ENCODE results near the gene OR10A5. TPM values are rescaled to one million over a fixed set of nuclear protein-coding genes. Genes with fewer than 3 reads are reported as not detected.

Gene OR10A5
- total and polyA plus RNA-seq, 7 donors, result not detected

GRCh38 chr11:6894097-6894496, 48.6 kb downstream of the OR10A5 start:
- no peak overlapping the region for H3K4me3 ChIP-seq
- H3K27ac ChIP-seq, result no peak overlapping the region
- no peaks in the 10 kb centered on the region for H3K36me3 ChIP-seq
- no peak for DNase-seq
- intact Hi-C loops (cut with DNase I), result no loop called here
- TF ChIP-seq EP300 (IDR thresholded peaks at IDR 0.05) (no peak), POLR2AphosphoS5 (IDR thresholded peaks at IDR 0.05) (no peak), POLR2A (IDR thresholded peaks at IDR 0.05) (no peak)
- TF ChIP-seq, protein P1, sequence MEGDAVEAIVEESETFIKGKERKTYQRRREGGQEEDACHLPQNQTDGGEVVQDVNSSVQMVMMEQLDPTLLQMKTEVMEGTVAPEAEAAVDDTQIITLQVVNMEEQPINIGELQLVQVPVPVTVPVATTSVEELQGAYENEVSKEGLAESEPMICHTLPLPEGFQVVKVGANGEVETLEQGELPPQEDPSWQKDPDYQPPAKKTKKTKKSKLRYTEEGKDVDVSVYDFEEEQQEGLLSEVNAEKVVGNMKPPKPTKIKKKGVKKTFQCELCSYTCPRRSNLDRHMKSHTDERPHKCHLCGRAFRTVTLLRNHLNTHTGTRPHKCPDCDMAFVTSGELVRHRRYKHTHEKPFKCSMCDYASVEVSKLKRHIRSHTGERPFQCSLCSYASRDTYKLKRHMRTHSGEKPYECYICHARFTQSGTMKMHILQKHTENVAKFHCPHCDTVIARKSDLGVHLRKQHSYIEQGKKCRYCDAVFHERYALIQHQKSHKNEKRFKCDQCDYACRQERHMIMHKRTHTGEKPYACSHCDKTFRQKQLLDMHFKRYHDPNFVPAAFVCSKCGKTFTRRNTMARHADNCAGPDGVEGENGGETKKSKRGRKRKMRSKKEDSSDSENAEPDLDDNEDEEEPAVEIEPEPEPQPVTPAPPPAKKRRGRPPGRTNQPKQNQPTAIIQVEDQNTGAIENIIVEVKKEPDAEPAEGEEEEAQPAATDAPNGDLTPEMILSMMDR (IDR thresholded peaks at IDR 0.05), result no peak
- no peaks in the 10 kb centered on the region for H3K9me3 ChIP-seq
- no peaks in the 10 kb centered on the region for H3K27me3 ChIP-seq
- no peaks in the 10 kb centered on the region for H3K4me1 ChIP-seq

DNA sequence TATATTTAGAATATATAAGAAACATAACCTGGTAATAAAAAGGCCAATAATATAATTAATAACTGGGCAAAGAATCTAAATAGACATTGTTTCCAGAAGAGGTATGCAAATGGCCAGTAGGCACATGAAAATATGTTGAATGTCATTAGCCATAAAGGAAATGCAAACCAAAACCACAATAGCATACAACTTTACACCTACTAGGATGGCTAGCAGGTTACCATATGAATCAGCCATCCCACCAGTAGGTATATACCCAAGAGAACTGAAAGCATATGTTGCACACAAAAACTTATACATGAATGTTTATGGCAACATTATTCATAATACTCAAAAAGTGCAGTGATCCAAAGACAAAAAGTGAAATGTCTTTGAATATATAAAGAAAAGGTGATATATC, 49.5 kb downstream of the OR10A5 start:
- H3K9me3 ChIP-seq, result no peaks in the 10 kb centered on the region
- no peaks in the 10 kb centered on the region for H3K4me1 ChIP-seq
- intact Hi-C loops (cut with DNase I), result no loop called here
- H3K27me3 ChIP-seq, result no peaks in the 10 kb centered on the region
- TF ChIP-seq POLR2AphosphoS5 (IDR thresholded peaks at IDR 0.05) (no peak), POLR2A (IDR thresholded peaks at IDR 0.05) (no peak)
- DNase-seq, result no peak
- no peaks in the 10 kb centered on the region for H3K36me3 ChIP-seq
- no peak overlapping the region for H3K4me3 ChIP-seq
- H3K27ac ChIP-seq, result no peak overlapping the region

Other genes with a start within 250 kb of the OR10A5 start
- gene RRP8, start 242.1 kb upstream of the OR10A5 start, total RNA-seq, result 10 to 100 TPM; 20.7 to 23.2 (median 21.7) TPM
- gene RRP8, start 242.1 kb upstream of the OR10A5 start, polyA plus RNA-seq, result 10 to 100 TPM; 10.2 to 15.8 (median 12.3) TPM
- 100 to 1,000 TPM; 450 to 607 (median 548) TPM for gene ILK, start 241.9 kb upstream of the OR10A5 start, total RNA-seq
- 100 to 1,000 TPM in 2 of 3 donors, 10 to 100 TPM in 1; 93.7 to 117 (median 100) TPM for gene ILK, start 241.9 kb upstream of the OR10A5 start, polyA plus RNA-seq
- gene TAF10, start 233.5 kb upstream of the OR10A5 start, total RNA-seq, result 10 to 100 TPM; 33.2 to 60.0 (median 49.0) TPM
- gene TAF10, start 233.5 kb upstream of the OR10A5 start, polyA plus RNA-seq, result 100 to 1,000 TPM in 2 of 3 donors, 10 to 100 TPM in 1; 67.6 to 148 (median 129) TPM
- gene TPP1, start 226.3 kb upstream of the OR10A5 start, total RNA-seq, result 10 to 100 TPM; 39.8 to 58.8 (median 45.9) TPM
- gene TPP1, start 226.3 kb upstream of the OR10A5 start, polyA plus RNA-seq, result 10 to 100 TPM; 13.2 to 60.3 (median 55.5) TPM
- 10 to 100 TPM; 21.7 to 57.1 (median 32.2) TPM for gene DCHS1, start 189.9 kb upstream of the OR10A5 start, total RNA-seq
- gene DCHS1, start 189.9 kb upstream of the OR10A5 start, polyA plus RNA-seq, result 1 to 10 TPM in 1 of 3 donors, under 1 TPM in 2; under 0.01 to 6.3 (median 0.46) TPM
- 10 to 100 TPM; 18.3 to 97.5 (median 20.1) TPM for gene MRPL17, start 162.3 kb upstream of the OR10A5 start, total RNA-seq
- 10 to 100 TPM; 23.4 to 51.1 (median 28.9) TPM for gene MRPL17, start 162.3 kb upstream of the OR10A5 start, polyA plus RNA-seq
- gene OR2AG2, start 73.7 kb upstream of the OR10A5 start, total RNA-seq, result under 1 TPM in 2 of 4 donors, not detected in 2; 0.28 to 0.41 TPM
- under 1 TPM in 1 of 3 donors, not detected in 2; 0.06 TPM for gene OR2AG2, start 73.7 kb upstream of the OR10A5 start, polyA plus RNA-seq
- not detected for gene OR2AG1, start 62.7 kb upstream of the OR10A5 start, total RNA-seq
- gene OR2AG1, start 62.7 kb upstream of the OR10A5 start, polyA plus RNA-seq, result not detected
- gene OR6A2, start 46.0 kb upstream of the OR10A5 start, total RNA-seq, result under 1 TPM in 2 of 4 donors, not detected in 2; 0.14 to 0.28 TPM
- under 1 TPM in 1 of 3 donors, not detected in 2; 0.06 TPM for gene OR6A2, start 46.0 kb upstream of the OR10A5 start, polyA plus RNA-seq
- not detected for gene OR10A2, start 17.4 kb downstream of the OR10A5 start, total RNA-seq
- not detected for gene OR10A2, start 17.4 kb downstream of the OR10A5 start, polyA plus RNA-seq
- gene OR10A4, start 30.9 kb downstream of the OR10A5 start, total RNA-seq, result not detected
- gene OR10A4, start 30.9 kb downstream of the OR10A5 start, polyA plus RNA-seq, result not detected
- not detected for gene OR2D2, start 46.8 kb downstream of the OR10A5 start, total RNA-seq
- not detected for gene OR2D2, start 46.8 kb downstream of the OR10A5 start, polyA plus RNA-seq
- gene OR2D3, start 75.3 kb downstream of the OR10A5 start, total RNA-seq, result not detected
- not detected for gene OR2D3, start 75.3 kb downstream of the OR10A5 start, polyA plus RNA-seq
- gene ZNF215, start 80.7 kb downstream of the OR10A5 start, total RNA-seq, result 1 to 10 TPM in 2 of 4 donors, under 1 TPM in 2; 0.41 to 3.0 (median 0.78) TPM
- gene ZNF215, start 80.7 kb downstream of the OR10A5 start, polyA plus RNA-seq, result 1 to 10 TPM in 2 of 3 donors, under 1 TPM in 1; 0.46 to 1.7 (median 1.2) TPM
- 1 to 10 TPM; 1.9 to 3.1 (median 2.5) TPM for gene ZNF214, start 174.7 kb downstream of the OR10A5 start, total RNA-seq
- gene ZNF214, start 174.7 kb downstream of the OR10A5 start, polyA plus RNA-seq, result 1 to 10 TPM in 1 of 3 donors, under 1 TPM in 2; 0.46 to 1.2 (median 0.77) TPM
- gene NLRP14, start 174.8 kb downstream of the OR10A5 start, total RNA-seq, result under 1 TPM in 1 of 4 donors, not detected in 3; 0.36 TPM
- under 1 TPM in 1 of 3 donors, not detected in 2; 0.01 TPM for gene NLRP14, start 174.8 kb downstream of the OR10A5 start, polyA plus RNA-seq
- not detected for gene RBMXL2, start 243.3 kb downstream of the OR10A5 start, total RNA-seq
- under 1 TPM in 1 of 3 donors, not detected in 2; 0.03 TPM for gene RBMXL2, start 243.3 kb downstream of the OR10A5 start, polyA plus RNA-seq

All from sigmoid colon (tissue), 7 donors.